Vagina (tissue), 2 donors: Measurements from ENCODE around the gene LRRC74B.

Source experiments
- CTCF ChIP-seq, 3 experiments: fragments of 450-650 bp in 2 of 3; fragments of 200-600 bp in 1 of 3; sonication (generic) in 1 of 3; IDR thresholded peaks; one replicate each; pipeline ENCODE4 v1.5.1; 2017 to 2019; ENCODE audit warnings: antibody characterized with exemption in 3 of 3, mild to moderate bottlenecking in 2 of 3, moderate library complexity in 2 of 3
- POLR2A ChIP-seq, 2 donors: fragments of 450-650 bp; IDR thresholded peaks; one replicate each; pipeline ENCODE4 v1.6.1; 2017; ENCODE audit warnings: antibody characterized with exemption in 2 of 2, mild to moderate bottlenecking in 2 of 2, moderate library complexity in 2 of 2
- POLR2AphosphoS5 ChIP-seq, 2 donors: sonication (generic); formaldehyde crosslinking; IDR thresholded peaks; one replicate each; pipeline ENCODE4 v1.9.0; 2017; ENCODE audit warnings: antibody characterized with exemption in 2 of 2, mild to moderate bottlenecking in 2 of 2, low read depth in 1 of 2; ENCODE audit not compliant: insufficient read depth in 1 of 2

GRCh38 chr22:21055880-21056319, 10.2 kb downstream of the LRRC74B start:
- TF ChIP-seq CTCF (IDR thresholded peaks at IDR 0.05), result no peak
- TF ChIP-seq POLR2A (IDR thresholded peaks at IDR 0.05), result no peak
- TF ChIP-seq POLR2AphosphoS5 (IDR thresholded peaks at IDR 0.05; ENCODE audit: insufficient read depth in 1 of 2, low read depth in 1 of 2), result no peak
